NT2/D1 (cell line): Measurements from ENCODE around the gene ENPP6.

Source experiments
- YY1 ChIP-seq: IDR thresholded peaks from 2 replicates; pipeline ENCODE4 v1.6.1; 2011; ENCODE audit not compliant: insufficient read length, insufficient read depth
- ZNF274 ChIP-seq: IDR thresholded peaks from 2 replicates; pipeline ENCODE4 v1.6.1; 2011; ENCODE audit warnings: mild to moderate bottlenecking, low read depth, low read length

DNA sequence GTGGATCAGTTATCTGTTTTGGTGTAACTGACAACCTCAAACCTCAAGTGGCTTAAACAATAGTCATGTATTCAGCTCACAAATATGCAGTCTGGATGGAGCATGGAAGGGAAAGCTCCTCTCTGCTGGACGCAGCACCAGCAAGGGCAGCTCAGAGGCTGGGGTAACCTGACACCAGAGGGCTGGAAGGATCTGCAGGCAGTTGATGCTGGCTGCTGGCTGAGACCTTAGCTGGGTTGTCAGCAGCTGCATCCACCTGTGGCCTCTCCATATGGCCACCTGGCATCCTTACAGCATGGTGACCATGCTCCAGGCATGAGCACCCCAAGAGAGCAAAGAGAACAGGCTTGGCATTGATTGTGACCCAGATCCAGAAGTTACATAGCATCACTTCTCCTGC is 46.7 kb downstream of the ENPP6 start:
- TF ChIP-seq ZNF274 (no peak), YY1 (no peak)
